MCF 10A (cell line): ENCODE measurements around the gene RFX5. TPM values are rescaled to one million over a fixed set of nuclear protein-coding genes. Genes with fewer than 3 reads are reported as not detected.

Experiments
- BruUV-seq: library from RNA; stranded (reverse); fragments of 400-500 nt; replicated peaks from 2 replicates; lab custom pipeline; 2021; lab: Mats Ljungman, UMichigan
- CTCF ChIA-PET: fragments of 300-600 bp; sonication (Branson Sonifier 250); formaldehyde crosslinking; extraction: SDS; loops from one replicate; lab custom pipeline; 2021; ENCODE audit warnings: antibody characterized with exemption, inconsistent platforms; lab: Yijun Ruan, JAX
- POLR2A ChIA-PET: fragments of 300-600, 350-650 bp; sonication (Branson Sonifier 250); formaldehyde crosslinking; extraction: SDS; loops from one replicate; lab custom pipeline; 2020; ENCODE audit warnings: antibody characterized with exemption, inconsistent platforms; lab: Yijun Ruan, JAX
- DNase-seq: peaks from one replicate; pipeline ENCODE4 v3.0.0-alpha.2; 2018; ENCODE audit not compliant: unreplicated experiment
- H3K27ac Mint-ChIP-seq: one replicate; pipeline ENCODE4 v1.8.0; 2022; ENCODE audit warnings: mild to moderate bottlenecking, low read depth, mixed read lengths; ENCODE audit not compliant: unreplicated experiment
- H3K27me3 Mint-ChIP-seq: one replicate; pipeline ENCODE4 v1.8.0; 2022; ENCODE audit warnings: mixed read lengths; ENCODE audit not compliant: insufficient read depth, unreplicated experiment
- H3K36me3 Mint-ChIP-seq: one replicate; pipeline ENCODE4 v1.8.0; 2022; ENCODE audit warnings: mild to moderate bottlenecking, moderate library complexity, mixed read lengths; ENCODE audit not compliant: insufficient read depth, unreplicated experiment
- H3K4me1 Mint-ChIP-seq: one replicate; pipeline ENCODE4 v1.8.0; 2022; ENCODE audit warnings: mixed read lengths; ENCODE audit not compliant: insufficient read depth, unreplicated experiment
- H3K4me3 Mint-ChIP-seq: one replicate; pipeline ENCODE4 v1.8.0; 2022; ENCODE audit warnings: mild to moderate bottlenecking, moderate library complexity, mixed read lengths; ENCODE audit not compliant: unreplicated experiment
- H3K9me3 Mint-ChIP-seq: one replicate; pipeline ENCODE4 v1.8.0; 2022; ENCODE audit warnings: mixed read lengths; ENCODE audit not compliant: unreplicated experiment
- intact Hi-C: fragments of 100-400 bp; cut with micrococcal nuclease; formaldehyde crosslinking; loops from 2 replicates; pipeline ENCODE4 v1.14.1; 2022
- total RNA-seq: library from RNA; stranded (reverse); gene quantifications from 2 replicates; pipeline ENCODE4 v1.2.3, GENCODE V29; 2022
- TF ChIP-seq, protein P1 (sequence below): fragments of 200-600 bp; IDR thresholded peaks from one replicate; pipeline ENCODE4 v1.8.0; 2022; ENCODE audit warnings: antibody characterized with exemption, mild to moderate bottlenecking; ENCODE audit not compliant: unreplicated experiment

Gene RFX5
- total RNA-seq, 1 experiment from 2014 or later: 26.5 TPM

DNA sequence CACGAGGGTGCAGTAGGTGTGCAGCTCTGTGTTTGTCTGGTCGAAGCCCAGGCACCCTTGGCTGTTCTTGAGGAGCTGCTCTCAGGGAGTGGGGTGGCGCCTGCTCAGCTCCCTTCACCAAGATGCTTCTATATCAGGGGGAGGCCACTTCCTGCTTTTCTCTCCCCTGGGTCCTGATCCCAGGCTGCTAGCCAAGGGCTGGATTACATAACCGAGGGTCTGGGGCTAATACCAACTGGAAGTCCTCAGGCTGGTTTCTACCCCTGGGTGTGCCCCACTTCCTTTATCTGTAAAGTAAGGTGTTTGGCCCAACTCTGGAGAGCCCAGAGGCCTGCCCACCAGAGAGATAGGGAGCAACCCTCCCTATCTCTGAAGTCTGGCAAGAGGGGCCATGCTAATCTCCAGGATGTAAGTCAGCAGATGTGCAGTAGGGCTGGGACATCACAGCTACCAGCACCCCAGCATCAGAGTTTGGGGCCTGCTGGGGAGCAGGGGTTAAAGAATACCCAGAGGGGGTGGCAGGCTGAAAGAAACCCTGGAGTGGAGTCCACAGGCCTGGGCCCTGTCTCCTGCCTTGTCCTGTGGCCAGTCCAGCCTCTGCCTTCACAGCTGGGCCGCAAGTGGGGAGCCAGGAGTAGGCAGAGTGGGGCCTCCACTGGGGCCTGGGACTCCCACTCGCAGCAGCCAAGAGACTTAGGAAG, 23.3 kb upstream of the RFX5 start:
- H3K4me1 Mint-ChIP-seq: peaks cover 25% of the 10 kb centered on the region
- H3K4me3 Mint-ChIP-seq: no peak overlapping the region
- POLR2A ChIA-PET: interaction anchor here (0.8 to 4.5 kb wide), 5 partner anchors 12 to 29 kb away, joined by 3 to 60 read pairs (median 5); partner anchors contain the start of gene PSMB4
- peaks cover 7% of the 10 kb centered on the region for H3K36me3 Mint-ChIP-seq
- BruUV-seq: no TSS peak
- no peaks in the 10 kb centered on the region for H3K9me3 Mint-ChIP-seq
- DNase-seq: no peak
- TF ChIP-seq, protein P1, sequence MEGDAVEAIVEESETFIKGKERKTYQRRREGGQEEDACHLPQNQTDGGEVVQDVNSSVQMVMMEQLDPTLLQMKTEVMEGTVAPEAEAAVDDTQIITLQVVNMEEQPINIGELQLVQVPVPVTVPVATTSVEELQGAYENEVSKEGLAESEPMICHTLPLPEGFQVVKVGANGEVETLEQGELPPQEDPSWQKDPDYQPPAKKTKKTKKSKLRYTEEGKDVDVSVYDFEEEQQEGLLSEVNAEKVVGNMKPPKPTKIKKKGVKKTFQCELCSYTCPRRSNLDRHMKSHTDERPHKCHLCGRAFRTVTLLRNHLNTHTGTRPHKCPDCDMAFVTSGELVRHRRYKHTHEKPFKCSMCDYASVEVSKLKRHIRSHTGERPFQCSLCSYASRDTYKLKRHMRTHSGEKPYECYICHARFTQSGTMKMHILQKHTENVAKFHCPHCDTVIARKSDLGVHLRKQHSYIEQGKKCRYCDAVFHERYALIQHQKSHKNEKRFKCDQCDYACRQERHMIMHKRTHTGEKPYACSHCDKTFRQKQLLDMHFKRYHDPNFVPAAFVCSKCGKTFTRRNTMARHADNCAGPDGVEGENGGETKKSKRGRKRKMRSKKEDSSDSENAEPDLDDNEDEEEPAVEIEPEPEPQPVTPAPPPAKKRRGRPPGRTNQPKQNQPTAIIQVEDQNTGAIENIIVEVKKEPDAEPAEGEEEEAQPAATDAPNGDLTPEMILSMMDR: no peak
- no peaks in the 10 kb centered on the region for H3K27me3 Mint-ChIP-seq
- CTCF ChIA-PET: interaction anchor here (0.7 to 4.4 kb wide), 7 partner anchors 10 to 466 kb away, joined by 3 to 28 read pairs (median 4); no protein-coding TSS in a partner anchor
- no peak overlapping the region for H3K27ac Mint-ChIP-seq
- intact Hi-C loops: no loop called here

GRCh38 chr1:151369621-151370048, 22.6 kb upstream of the RFX5 start:
- H3K4me3 Mint-ChIP-seq: no peak overlapping the region
- no peaks in the 10 kb centered on the region for H3K9me3 Mint-ChIP-seq
- intact Hi-C loops: no loop called here
- TF ChIP-seq, protein P1: no peak
- DNase-seq: no peak
- H3K27me3 Mint-ChIP-seq: no peaks in the 10 kb centered on the region
- H3K36me3 Mint-ChIP-seq: peaks cover 11% of the 10 kb centered on the region
- H3K4me1 Mint-ChIP-seq: peaks cover 25% of the 10 kb centered on the region
- POLR2A ChIA-PET: interaction anchor here (0.6 to 4.5 kb wide), 5 partner anchors 11 to 75 kb away, joined by 3 to 60 read pairs (median 3); partner anchors contain the start of gene PSMB4
- no TSS peak for BruUV-seq
- CTCF ChIA-PET: interaction anchor here (0.7 to 4.4 kb wide), 5 partner anchors 15 to 467 kb away, joined by 3 to 28 read pairs (median 4); no protein-coding TSS in a partner anchor
- H3K27ac Mint-ChIP-seq: no peak overlapping the region

- Mint-ChIP-seq H3K4me1 (peaks cover 25% of the 10 kb centered on the region), H3K27me3 (no peaks in the 10 kb centered on the region), H3K27ac (no peak overlapping the region), H3K4me3 (no peak overlapping the region), H3K9me3 (no peaks in the 10 kb centered on the region), H3K36me3 (peaks cover 11% of the 10 kb centered on the region)
- BruUV-seq: no TSS peak
- TF ChIP-seq, protein P1: no peak
- DNase-seq: no peak
- ChIA-PET CTCF (interaction anchor here (0.9 to 4.4 kb wide), 4 partner anchors 16 to 59 kb away, joined by 3 to 28 read pairs (median 4); no protein-coding TSS in a partner anchor), POLR2A (interaction anchor here (0.6 to 4.5 kb wide), 6 partner anchors 15 to 74 kb away, joined by 3 to 60 read pairs (median 4); partner anchors contain the start of gene PSMB4)
- intact Hi-C loops: no loop called here
These were observed 22.2 kb upstream of the RFX5 start for GRCh38 chr1:151369302-151369610.
